Measurements from ENCODE around the gene SS18L1.

- TF ChIP-seq TCF12 (IDR thresholded peaks at IDR 0.05) (no peak), MAX (IDR thresholded peaks at IDR 0.05; ENCODE audit: low read depth) (no peak), FOSL2 (IDR thresholded peaks at IDR 0.05; ENCODE audit: borderline replicate concordance, low read depth) (no peak), MXI1 (IDR thresholded peaks at IDR 0.05; ENCODE audit: low read depth, low read length) (no peak), CTCF (IDR thresholded peaks at IDR 0.05) (no peak), RAD21 (IDR thresholded peaks at IDR 0.05; ENCODE audit: low read length) (no peak)
These were observed 78.8 kb downstream of the SS18L1 start for GRCh38 chr20:62222266-62222850.

All from SK-N-SH (cell line).